KMS-11 (cell line): ENCODE data around the gene KCNMB2.
A peak's percentile ranks its signal among the peaks of the same experiment; 100 is the strongest.

Source experiments
- H2AFZ ChIP-seq: fragments of 200-600 bp; sonication (generic); 2 replicates; pipeline ENCODE4 v1.6.1; 2016; ENCODE audit warnings: antibody characterized with exemption, mixed run types, low read depth
- H3K27ac ChIP-seq: fragments of 200-600 bp; sonication (generic); 2 replicates; pipeline ENCODE4 v1.6.1; 2016; ENCODE audit warnings: mild to moderate bottlenecking, mixed run types
- H3K27me3 ChIP-seq: fragments of 200-600 bp; sonication (generic); 2 replicates; pipeline ENCODE4 v1.6.1; 2017; ENCODE audit warnings: mild to moderate bottlenecking, low read depth, mixed run types, moderate library complexity; ENCODE audit not compliant: insufficient read depth
- H3K36me3 ChIP-seq: fragments of 200-600 bp; sonication (generic); 2 replicates; pipeline ENCODE4 v1.6.1; 2017; ENCODE audit warnings: mild to moderate bottlenecking, mixed run types; ENCODE audit not compliant: insufficient read depth
- H3K4me1 ChIP-seq: fragments of 200-600 bp; sonication (generic); 2 replicates; pipeline ENCODE4 v1.6.1; 2016; ENCODE audit warnings: mild to moderate bottlenecking, low read depth, mixed run types; ENCODE audit not compliant: poor library complexity, severe bottlenecking
- H3K4me2 ChIP-seq: fragments of 200-600 bp; sonication (generic); 2 replicates; pipeline ENCODE4 v1.7.0; 2016; ENCODE audit warnings: mild to moderate bottlenecking, mixed run types
- H3K4me3 ChIP-seq: fragments of 200-600 bp; sonication (generic); IDR thresholded peaks from 2 replicates; pipeline ENCODE4 v1.6.1; 2017; ENCODE audit warnings: low read depth, low read length, mixed read lengths; ENCODE audit not compliant: insufficient read depth
- H3K79me2 ChIP-seq: fragments of 200-600 bp; sonication (generic); 2 replicates; pipeline ENCODE4 v1.6.1; 2016; ENCODE audit warnings: low read depth, mixed run types; ENCODE audit not compliant: insufficient read depth
- H3K9ac ChIP-seq: fragments of 200-600 bp; sonication (generic); 2 replicates; pipeline ENCODE4 v1.6.1; 2016; ENCODE audit warnings: mild to moderate bottlenecking, mixed run types
- H4K20me1 ChIP-seq: fragments of 200-600 bp; sonication (generic); 2 replicates; pipeline ENCODE4 v1.6.1; 2016; ENCODE audit warnings: mild to moderate bottlenecking, mixed run types; ENCODE audit not compliant: insufficient read depth
- TF ChIP-seq, protein P1 (sequence below): fragments of 200-600 bp; sonication (generic); conservative IDR thresholded peaks from 2 replicates; pipeline ENCODE4 v1.6.1; 2017; ENCODE audit warnings: low read depth, mild to moderate bottlenecking, antibody characterized with exemption, low read length, moderate library complexity, mixed read lengths

The KCNMB2 gene

DNA sequence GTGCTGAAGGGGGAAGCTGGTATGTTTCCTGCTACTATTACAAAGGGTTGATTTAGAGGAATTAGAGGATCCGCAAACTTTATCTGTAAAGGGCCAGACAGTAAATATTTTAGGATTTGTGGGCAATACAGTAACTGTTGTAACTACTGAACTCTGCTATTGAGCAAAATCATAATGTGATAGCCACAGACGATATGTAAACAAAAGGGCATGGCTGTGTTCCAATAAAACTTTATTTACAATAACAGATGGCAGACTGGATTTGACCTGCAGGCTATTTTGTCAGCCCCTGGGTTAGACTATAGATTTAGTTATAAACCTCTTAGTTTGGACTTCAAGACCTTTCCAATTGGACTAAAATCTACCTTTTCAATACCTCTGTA lies 27.8 kb upstream of the KCNMB2 start:
- Histone ChIP-seq H3K27ac (no peak overlapping the region), H3K4me3 (no peak overlapping the region), H3K4me2 (no peak overlapping the region), H3K4me1 (peaks cover 34% of the 10 kb centered on the region), H3K79me2 (no peaks in the 10 kb centered on the region), H2AFZ (no peak overlapping the region), H3K27me3 (no peaks in the 10 kb centered on the region), H3K36me3 (no peaks in the 10 kb centered on the region), H4K20me1 (no peaks in the 10 kb centered on the region), H3K9ac (no peak overlapping the region)
- TF ChIP-seq, protein P1, sequence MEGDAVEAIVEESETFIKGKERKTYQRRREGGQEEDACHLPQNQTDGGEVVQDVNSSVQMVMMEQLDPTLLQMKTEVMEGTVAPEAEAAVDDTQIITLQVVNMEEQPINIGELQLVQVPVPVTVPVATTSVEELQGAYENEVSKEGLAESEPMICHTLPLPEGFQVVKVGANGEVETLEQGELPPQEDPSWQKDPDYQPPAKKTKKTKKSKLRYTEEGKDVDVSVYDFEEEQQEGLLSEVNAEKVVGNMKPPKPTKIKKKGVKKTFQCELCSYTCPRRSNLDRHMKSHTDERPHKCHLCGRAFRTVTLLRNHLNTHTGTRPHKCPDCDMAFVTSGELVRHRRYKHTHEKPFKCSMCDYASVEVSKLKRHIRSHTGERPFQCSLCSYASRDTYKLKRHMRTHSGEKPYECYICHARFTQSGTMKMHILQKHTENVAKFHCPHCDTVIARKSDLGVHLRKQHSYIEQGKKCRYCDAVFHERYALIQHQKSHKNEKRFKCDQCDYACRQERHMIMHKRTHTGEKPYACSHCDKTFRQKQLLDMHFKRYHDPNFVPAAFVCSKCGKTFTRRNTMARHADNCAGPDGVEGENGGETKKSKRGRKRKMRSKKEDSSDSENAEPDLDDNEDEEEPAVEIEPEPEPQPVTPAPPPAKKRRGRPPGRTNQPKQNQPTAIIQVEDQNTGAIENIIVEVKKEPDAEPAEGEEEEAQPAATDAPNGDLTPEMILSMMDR: no peak

DNA sequence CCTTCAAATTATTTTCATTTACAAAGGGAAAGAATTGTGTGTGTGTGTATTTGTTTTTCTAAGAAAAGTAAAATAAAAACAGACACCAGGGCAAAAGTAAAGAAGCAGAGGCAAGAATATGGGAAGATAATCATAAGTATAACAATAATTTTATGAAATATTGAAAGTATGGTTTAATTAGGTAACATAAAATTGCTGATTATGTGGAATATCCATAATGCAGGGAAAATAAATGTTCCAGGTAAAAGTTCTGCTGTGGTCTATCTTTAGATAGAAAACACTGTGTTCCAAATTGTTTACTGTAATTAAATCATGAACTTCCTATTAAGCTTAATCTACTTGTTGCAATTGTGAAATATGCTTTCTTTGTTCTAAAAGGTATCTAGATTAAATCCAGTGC lies 25.7 kb upstream of the KCNMB2 start:
- Histone ChIP-seq H4K20me1 (no peaks in the 10 kb centered on the region), H3K9ac (no peak overlapping the region), H3K4me2 (peak overlapping the region; percentile 9; the same call in 1 of the 2 replicates), H3K79me2 (no peaks in the 10 kb centered on the region), H2AFZ (no peak overlapping the region), H3K27me3 (no peaks in the 10 kb centered on the region), H3K4me1 (peaks cover 54% of the 10 kb centered on the region), H3K4me3 (no peak overlapping the region), H3K27ac (no peak overlapping the region), H3K36me3 (no peaks in the 10 kb centered on the region)
- TF ChIP-seq, protein P1: no peak

DNA sequence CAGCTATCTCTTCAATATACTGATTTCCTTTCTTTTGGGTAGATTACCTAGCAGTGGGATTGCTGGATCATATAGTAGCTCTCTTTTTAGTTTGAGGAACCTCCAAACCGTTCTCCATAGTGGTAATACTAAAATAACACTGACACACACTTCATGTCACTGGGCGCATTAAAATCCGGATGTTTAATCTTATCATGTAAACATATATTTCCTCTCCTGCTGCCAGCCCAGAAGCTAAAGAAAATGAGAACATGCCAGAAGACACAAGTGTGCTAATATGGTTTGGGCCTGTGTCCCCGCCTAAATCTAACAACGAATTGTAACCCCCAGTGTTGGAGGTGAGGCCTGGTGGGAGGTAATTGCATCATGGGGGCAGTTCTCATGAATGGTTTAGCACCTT lies 23.6 kb upstream of the KCNMB2 start:
- no peaks in the 10 kb centered on the region for H3K36me3 ChIP-seq
- peak overlapping the region; percentile 90 for H3K27ac ChIP-seq
- TF ChIP-seq, protein P1: no peak
- H3K27me3 ChIP-seq: no peaks in the 10 kb centered on the region
- no peaks in the 10 kb centered on the region for H3K79me2 ChIP-seq
- H3K4me3 ChIP-seq: no peak overlapping the region
- H2AFZ ChIP-seq: no peak overlapping the region
- no peak overlapping the region; the same call in 1 of the 2 replicates for H3K4me2 ChIP-seq
- H3K4me1 ChIP-seq: peaks cover 75% of the 10 kb centered on the region
- no peaks in the 10 kb centered on the region for H4K20me1 ChIP-seq
- no peak overlapping the region; the same call in 1 of the 2 replicates for H3K9ac ChIP-seq

GRCh38 chr3:178513546-178514380 lies 22.5 kb upstream of the KCNMB2 start:
- Histone ChIP-seq H3K36me3 (no peaks in the 10 kb centered on the region), H4K20me1 (no peaks in the 10 kb centered on the region), H3K4me2 (peak overlapping the region; percentile 69), H3K4me3 (no peak overlapping the region), H3K4me1 (peaks cover 87% of the 10 kb centered on the region), H2AFZ (peak overlapping the region; percentile 21; the same call in 1 of the 2 replicates), H3K9ac (peak overlapping the region; percentile 53), H3K27me3 (no peaks in the 10 kb centered on the region), H3K27ac (peak overlapping the region; percentile 90), H3K79me2 (no peaks in the 10 kb centered on the region)
- TF ChIP-seq, protein P1: no peak
